T-helper 2 cell (primary cell): Measurements from ENCODE around the gene SETX.

Experiments used
- DNase-seq, 5 experiments: peaks; one replicate each; pipeline versions ENCODE4 v3.0.0 to v3.0.0-alpha.2; 2012 to 2022

SETX gene

DNA sequence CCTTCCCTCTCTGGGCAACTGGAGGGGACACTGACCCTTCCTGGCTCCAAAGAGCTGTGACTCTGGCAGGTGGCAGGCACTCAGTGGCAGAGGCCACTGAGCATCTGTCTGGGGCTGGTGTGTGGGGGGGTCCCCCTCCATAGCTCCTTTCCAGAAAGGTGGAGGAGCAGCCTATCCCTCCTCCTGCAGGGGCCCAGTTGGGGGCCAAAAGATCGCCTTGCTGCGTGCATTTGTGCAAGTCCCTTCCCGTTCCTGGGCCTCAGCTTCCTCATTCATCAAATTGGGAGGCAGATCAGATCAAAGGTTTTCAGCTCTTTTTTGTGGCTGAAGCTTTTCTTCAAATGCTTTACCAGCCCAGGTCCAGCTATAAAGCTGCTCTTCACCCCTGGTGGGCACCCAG lies 115.3 kb downstream of the SETX start:
- no peak for DNase-seq

GRCh38 chr9:132238992-132239391 lies 115.8 kb downstream of the SETX start:
- DNase-seq: no peak

DNA sequence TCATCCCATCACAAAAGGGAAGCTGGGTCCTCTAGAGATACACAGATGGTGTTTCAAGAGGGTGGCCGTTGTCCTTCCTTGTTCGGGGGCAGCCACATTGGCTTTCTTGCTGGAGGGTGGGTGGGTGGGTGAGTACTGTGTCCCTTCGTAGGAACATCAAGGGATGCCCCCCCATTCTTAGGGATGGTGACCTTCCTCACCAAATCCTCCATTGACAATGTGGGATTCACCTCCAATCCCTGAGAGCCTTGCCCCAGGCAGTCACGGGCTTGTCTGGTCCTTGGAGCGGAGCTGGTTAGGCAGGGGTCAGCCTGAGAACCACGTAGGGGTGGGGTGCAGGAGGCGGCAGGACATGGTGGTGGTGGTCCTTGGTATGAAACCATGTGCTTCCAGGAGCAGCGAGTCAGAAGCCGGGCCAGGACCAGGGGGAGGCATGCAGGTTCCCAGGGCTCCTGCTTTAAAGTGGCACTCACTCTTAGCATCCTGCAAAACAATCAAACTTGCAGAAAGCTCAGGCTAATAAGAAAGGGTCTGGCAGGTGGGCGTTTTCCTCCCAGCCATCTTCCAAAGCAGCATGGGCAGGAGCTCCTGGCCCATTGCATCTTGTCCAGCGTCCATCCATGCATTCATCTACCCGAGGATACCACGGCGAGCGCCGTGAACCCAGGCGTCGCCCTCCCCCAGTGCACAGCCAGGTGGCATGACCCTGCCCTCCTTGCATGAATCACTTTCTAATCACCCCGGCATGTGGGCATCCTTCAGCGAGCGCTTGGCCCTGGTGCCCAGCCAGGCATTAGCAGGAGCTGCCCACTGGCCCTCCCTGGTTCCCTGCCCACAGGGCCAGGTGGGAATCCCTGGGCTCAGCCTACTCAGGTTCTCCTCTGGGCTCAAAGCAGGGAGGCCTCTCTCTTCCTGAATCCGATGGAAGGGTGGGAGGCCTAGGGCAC lies 116.5 kb downstream of the SETX start:
- DNase-seq: no peak

GRCh38 chr9:132237481-132237880 lies 117.3 kb downstream of the SETX start:
- DNase-seq: no peak

DNA sequence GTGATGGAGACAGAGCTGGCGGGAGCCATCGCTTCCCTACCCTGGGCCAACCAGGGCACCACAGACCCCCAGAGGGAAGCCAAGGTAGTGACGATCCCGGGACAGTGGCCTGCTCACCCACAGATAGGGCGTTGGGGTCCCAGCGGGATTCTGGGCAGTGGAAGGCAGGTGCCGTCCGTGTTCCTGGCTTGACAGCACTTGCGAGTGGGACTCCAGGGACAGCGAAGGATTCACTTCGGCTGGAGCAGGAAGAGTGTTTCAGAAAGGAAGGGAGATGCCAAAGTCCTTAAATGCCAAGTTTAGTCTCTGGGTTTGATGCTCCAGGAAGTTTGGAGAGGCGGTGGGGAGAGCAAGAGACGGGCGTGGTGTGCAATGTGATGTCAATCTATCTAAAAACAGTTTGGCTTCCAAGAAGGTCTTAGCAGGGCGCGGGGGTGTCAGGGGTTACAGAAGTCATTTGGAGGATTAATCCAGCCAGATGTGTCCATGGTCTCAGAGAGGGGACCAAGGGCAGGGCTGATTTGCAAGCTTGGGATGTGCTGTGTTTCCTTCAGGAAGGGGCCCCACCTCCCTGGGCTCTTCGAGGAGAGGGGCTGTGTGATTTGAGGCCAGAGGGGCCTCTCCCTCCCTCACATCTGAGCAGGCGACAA lies 118.0 kb downstream of the SETX start:
- DNase-seq: no peak

DNA sequence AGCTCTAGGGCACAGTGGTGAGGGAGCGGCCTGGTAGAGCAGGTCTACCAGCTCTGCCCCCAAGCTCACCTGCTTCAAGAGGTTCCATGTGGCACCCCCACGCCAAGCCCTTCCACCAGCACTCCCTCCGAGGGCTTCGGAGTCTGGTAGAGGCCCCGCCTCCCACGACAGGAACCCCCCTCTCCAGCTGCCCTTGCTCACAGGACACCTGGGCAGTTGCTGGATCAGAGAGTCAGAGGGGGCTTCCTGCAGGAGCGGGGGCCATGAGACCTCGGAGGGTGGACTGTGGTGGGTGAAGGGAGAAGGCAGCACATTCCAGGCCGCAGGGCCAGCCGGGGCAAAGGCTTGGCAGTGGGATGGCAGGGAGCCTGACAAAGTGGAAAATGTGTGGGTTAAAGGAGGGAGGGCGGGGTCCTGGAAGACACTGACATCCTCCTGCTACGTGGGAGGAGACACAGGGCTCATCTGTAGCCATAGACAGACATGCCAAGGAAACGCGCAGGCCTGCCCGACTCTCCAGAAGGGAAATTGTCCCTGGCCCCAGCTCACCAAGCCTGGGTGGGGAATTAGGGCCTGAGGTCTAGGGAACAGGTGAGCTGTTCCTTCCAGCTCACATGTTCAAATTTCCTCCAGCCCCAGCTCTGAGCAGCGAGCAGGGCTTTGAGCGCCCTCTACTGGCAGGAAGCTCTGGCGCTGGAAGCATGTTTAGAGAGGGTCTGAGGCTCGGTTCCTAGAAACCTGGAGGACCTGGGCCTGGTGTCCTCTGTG lies 118.7 kb downstream of the SETX start:
- peak; percentile 49 to 76 (median 65) for DNase-seq

GRCh38 chr9:132235125-132235524 lies 119.7 kb downstream of the SETX start:
- no peak for DNase-seq

- DNase-seq: no peak
Observed at GRCh38 chr9:132234535-132234934, 120.3 kb downstream of the SETX start.

- DNase-seq: no peak
Observed at GRCh38 chr9:132233138-132233537, 121.6 kb downstream of the SETX start.

GRCh38 chr9:132232522-132232921 lies 122.3 kb downstream of the SETX start:
- no peak for DNase-seq

GRCh38 chr9:132231019-132231701 lies 123.6 kb downstream of the SETX start:
- no peak for DNase-seq

DNA sequence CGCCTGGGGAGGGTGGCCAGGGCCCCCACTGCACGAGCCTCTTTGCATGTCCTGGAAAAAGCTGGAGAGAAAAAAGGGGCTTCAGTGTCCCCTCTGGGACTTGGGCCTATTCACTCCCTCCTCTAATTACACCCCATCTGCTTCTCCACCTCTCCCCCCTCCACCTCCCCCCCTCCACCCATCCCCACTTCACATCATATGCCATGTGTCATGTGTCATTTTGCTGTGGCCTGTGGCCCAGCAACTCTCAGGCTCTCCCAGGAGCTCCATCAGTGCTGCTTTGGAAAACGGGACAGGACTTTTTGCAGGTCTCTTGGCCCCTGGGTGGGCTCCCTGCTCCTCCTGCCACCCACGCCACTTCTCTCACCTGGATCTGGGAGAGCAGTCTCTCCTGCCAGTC lies 124.2 kb downstream of the SETX start:
- no peak for DNase-seq

- DNase-seq: no peak
Observed at GRCh38 chr9:132228062-132228461, 126.7 kb downstream of the SETX start.

GRCh38 chr9:132226571-132227430 lies 128.0 kb downstream of the SETX start:
- DNase-seq: no peak

- no peak for DNase-seq
Observed at GRCh38 chr9:132224645-132225044, 130.1 kb downstream of the SETX start.

GRCh38 chr9:132221941-132222340 lies 132.8 kb downstream of the SETX start:
- DNase-seq: no peak

DNA sequence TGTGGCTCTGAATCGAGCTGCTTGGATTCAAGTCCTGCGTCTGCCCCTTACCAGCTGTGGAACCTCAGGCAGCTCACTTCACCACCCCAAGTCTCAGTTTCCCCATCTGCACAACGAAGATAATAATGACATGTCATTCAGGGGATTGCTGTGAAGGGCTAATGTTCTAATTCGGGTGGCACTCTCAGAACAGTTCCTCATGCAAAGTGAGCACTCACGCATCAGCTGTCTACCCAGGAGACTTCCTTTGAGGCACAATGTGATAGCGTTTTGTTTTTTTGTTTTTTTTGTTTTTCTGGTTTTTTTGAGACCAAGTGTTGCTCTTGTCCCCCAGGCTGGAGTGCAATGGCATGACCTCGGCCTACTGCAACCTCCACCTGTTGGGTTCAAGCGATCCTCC lies 136.6 kb downstream of the SETX start:
- DNase-seq: no peak

GRCh38 chr9:132216861-132217619 lies 137.7 kb downstream of the SETX start:
- no peak for DNase-seq

GRCh38 chr9:132214027-132214622 lies 140.7 kb downstream of the SETX start:
- no peak for DNase-seq

GRCh38 chr9:132211570-132211969 lies 143.2 kb downstream of the SETX start:
- DNase-seq: no peak
